MCF 10A (cell line): ENCODE data around the gene GLTP. TPM values are rescaled to one million over a fixed set of nuclear protein-coding genes. Genes with fewer than 3 reads are reported as not detected.

Source experiments
- BruUV-seq: library from RNA; stranded (reverse); fragments of 400-500 nt; replicated peaks from 2 replicates; lab custom pipeline; 2021; lab: Mats Ljungman, UMichigan
- CTCF ChIA-PET: fragments of 300-600 bp; sonication (Branson Sonifier 250); formaldehyde crosslinking; extraction: SDS; loops from one replicate; lab custom pipeline; 2021; ENCODE audit warnings: antibody characterized with exemption, inconsistent platforms; lab: Yijun Ruan, JAX
- POLR2A ChIA-PET: fragments of 300-600, 350-650 bp; sonication (Branson Sonifier 250); formaldehyde crosslinking; extraction: SDS; loops from one replicate; lab custom pipeline; 2020; ENCODE audit warnings: antibody characterized with exemption, inconsistent platforms; lab: Yijun Ruan, JAX
- DNase-seq: peaks from one replicate; pipeline ENCODE4 v3.0.0-alpha.2; 2018; ENCODE audit not compliant: unreplicated experiment
- H3K27ac Mint-ChIP-seq: one replicate; pipeline ENCODE4 v1.8.0; 2022; ENCODE audit warnings: mild to moderate bottlenecking, low read depth, mixed read lengths; ENCODE audit not compliant: unreplicated experiment
- H3K27me3 Mint-ChIP-seq: one replicate; pipeline ENCODE4 v1.8.0; 2022; ENCODE audit warnings: mixed read lengths; ENCODE audit not compliant: insufficient read depth, unreplicated experiment
- H3K36me3 Mint-ChIP-seq: one replicate; pipeline ENCODE4 v1.8.0; 2022; ENCODE audit warnings: mild to moderate bottlenecking, moderate library complexity, mixed read lengths; ENCODE audit not compliant: insufficient read depth, unreplicated experiment
- H3K4me1 Mint-ChIP-seq: one replicate; pipeline ENCODE4 v1.8.0; 2022; ENCODE audit warnings: mixed read lengths; ENCODE audit not compliant: insufficient read depth, unreplicated experiment
- H3K4me3 Mint-ChIP-seq: one replicate; pipeline ENCODE4 v1.8.0; 2022; ENCODE audit warnings: mild to moderate bottlenecking, moderate library complexity, mixed read lengths; ENCODE audit not compliant: unreplicated experiment
- H3K9me3 Mint-ChIP-seq: one replicate; pipeline ENCODE4 v1.8.0; 2022; ENCODE audit warnings: mixed read lengths; ENCODE audit not compliant: unreplicated experiment
- CTCF ChIP-seq: fragments of 200-600 bp; IDR thresholded peaks from one replicate; pipeline ENCODE4 v1.8.0; 2022; ENCODE audit warnings: antibody characterized with exemption, mild to moderate bottlenecking; ENCODE audit not compliant: unreplicated experiment
- intact Hi-C: fragments of 100-400 bp; cut with micrococcal nuclease; formaldehyde crosslinking; loops from 2 replicates; pipeline ENCODE4 v1.14.1; 2022
- total RNA-seq: library from RNA; stranded (reverse); gene quantifications from 2 replicates; pipeline ENCODE4 v1.2.3, GENCODE V29; 2022

Gene GLTP
- total RNA-seq, 1 experiment from 2014 or later = 37.2 TPM

DNA sequence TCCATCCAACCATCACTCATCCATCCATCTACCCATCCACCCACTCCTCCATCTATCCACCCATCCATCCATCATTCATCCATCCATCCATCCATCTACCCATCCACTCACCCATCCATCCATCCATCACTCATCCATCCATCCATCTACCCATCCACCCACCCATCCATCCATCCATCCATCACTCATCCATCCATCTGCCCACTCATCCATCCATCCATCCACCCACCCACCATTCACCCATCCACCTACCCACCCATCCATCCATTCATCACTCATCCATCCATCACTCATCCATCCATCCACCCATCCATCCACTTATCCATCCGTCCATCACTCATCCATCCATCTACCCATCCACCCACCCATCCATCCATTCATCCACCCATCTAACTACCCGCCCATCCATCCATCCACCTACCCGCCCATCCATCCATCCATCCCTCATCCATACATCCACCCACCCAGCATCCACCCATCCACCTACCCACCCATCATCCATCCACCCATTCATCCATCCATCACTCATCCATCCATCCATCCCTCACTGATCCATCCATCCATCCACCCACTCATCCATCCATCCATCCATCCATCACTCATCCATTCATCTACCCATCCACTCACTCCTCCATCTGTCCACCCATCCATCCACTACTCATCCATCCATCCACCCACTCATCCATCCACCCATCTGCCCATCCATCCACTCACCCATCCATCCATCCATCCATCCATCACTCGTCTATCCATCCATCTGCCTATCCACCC is 71.3 kb downstream of the GLTP start:
- Mint-ChIP-seq H3K4me3 (no peak overlapping the region), H3K36me3 (no peaks in the 10 kb centered on the region), H3K9me3 (no peaks in the 10 kb centered on the region), H3K27me3 (no peaks in the 10 kb centered on the region), H3K4me1 (no peaks in the 10 kb centered on the region), H3K27ac (no peak overlapping the region)
- intact Hi-C loops = no loop called here
- DNase-seq = no peak
- ChIA-PET POLR2A (interaction anchor here (0.6 to 1.4 kb wide), 3 partner anchors 10 to 36 kb away, joined by 3 to 5 read pairs (median 3); no protein-coding TSS in a partner anchor), CTCF (interaction anchor here (0.9 to 6.1 kb wide), 3 partner anchors 34 to 85 kb away, joined by 4 to 300 read pairs (median 5); no protein-coding TSS in a partner anchor)
- no peak for TF ChIP-seq CTCF
- no TSS peak for BruUV-seq

DNA sequence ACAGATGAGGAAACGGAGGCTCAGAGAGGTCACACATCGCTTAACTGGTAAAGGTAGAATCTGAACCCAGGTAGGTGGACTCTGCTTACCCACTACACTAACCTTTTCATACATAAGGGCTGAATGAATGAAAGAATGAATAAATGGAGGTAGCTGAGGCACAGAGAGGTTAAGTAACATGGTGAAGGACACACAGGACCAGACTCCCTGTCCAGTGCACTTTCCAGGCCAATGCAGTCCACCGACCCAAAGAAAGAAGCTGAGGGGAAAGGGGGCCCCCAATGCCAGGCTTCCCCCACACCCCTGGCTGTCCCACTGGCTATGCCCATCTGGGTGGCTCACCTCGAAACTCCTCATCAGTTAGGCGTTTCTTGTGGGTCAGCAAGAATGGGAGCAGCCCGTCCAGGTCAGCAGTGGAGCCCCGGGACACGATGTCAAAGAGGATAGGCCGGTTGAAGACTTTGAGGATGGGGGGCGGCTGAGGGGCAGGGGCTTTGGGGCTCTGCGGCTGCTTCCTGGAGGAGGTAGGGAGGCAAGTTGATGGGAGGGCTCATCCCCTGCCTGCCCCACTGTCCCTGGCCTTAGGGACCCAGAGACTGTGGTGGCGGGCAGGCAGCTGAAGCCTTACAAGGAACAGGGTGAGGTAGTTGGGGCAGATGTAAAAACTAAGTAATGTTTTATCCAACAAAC is 72.2 kb downstream of the GLTP start:
- intact Hi-C loops = no loop called here
- H3K4me1 Mint-ChIP-seq = no peaks in the 10 kb centered on the region
- no peaks in the 10 kb centered on the region for H3K27me3 Mint-ChIP-seq
- H3K4me3 Mint-ChIP-seq = no peak overlapping the region
- no peak for DNase-seq
- TF ChIP-seq CTCF = no peak
- no peaks in the 10 kb centered on the region for H3K9me3 Mint-ChIP-seq
- BruUV-seq = no TSS peak
- CTCF ChIA-PET = interaction anchor here (0.9 to 6.1 kb wide), 2 partner anchors 35 to 86 kb away, joined by 4 to 300 read pairs; no protein-coding TSS in a partner anchor
- POLR2A ChIA-PET = interaction anchor here (0.6 to 1.1 kb wide), 2 partner anchors 11 to 37 kb away, joined by 3 to 5 read pairs; no protein-coding TSS in a partner anchor
- H3K36me3 Mint-ChIP-seq = no peaks in the 10 kb centered on the region
- no peak overlapping the region for H3K27ac Mint-ChIP-seq

DNA sequence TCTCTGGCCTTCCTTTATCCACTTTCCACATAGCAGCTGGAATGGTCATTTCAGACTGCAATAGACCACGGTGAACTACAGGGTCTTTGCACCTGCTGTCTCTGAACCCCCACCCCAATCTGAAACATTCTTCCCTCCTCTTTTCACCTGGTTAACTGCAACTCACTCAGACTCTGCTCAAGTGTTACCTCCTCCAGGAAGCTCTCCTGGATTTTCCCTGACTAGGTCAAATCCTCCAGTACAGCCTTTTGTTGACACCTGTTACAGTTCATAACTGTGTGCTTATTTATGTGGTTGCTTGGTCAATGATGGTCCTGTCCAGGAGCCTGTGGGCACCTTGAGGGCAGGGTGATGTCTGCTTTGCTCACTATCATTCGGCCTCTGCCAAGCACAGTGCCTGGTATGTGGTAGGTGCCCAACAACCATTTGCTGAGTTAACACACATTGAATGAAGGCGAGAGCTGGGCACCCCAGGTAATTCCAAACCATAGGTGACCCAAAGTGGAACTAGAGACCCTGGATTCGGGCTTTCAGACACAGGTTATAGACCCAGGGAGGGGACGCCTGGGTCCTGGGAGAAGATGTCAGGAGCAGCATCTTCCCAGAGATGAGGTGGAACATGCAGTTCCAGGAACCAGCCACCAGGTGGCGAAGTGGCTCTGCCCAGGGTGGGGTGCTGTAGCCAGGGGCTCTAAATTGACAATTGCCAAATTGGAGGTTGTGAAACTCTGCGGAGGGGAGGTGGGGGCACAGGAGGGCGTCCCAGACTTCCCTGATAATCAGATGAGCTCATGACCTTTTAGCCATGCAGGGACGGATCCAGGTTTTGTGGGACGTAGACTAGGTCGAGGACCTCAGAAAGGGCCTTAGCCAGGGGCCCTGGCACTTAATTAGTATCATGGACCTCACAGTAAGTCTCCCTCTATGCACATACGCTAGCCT is 75.2 kb downstream of the GLTP start:
- Mint-ChIP-seq H3K4me3 (no peak overlapping the region), H3K27ac (no peak overlapping the region), H3K36me3 (no peaks in the 10 kb centered on the region), H3K9me3 (no peaks in the 10 kb centered on the region), H3K27me3 (no peaks in the 10 kb centered on the region), H3K4me1 (no peaks in the 10 kb centered on the region)
- POLR2A ChIA-PET = interaction anchor here (1.0 to 1.3 kb wide), 3 partner anchors 10 to 43 kb away, joined by 3 to 8 read pairs (median 3); no protein-coding TSS in a partner anchor
- DNase-seq = peak; percentile 55
- CTCF ChIA-PET = interaction anchor here (0.5 to 6.1 kb wide), 46 partner anchors 10 to 484 kb away, joined by 3 to 300 read pairs (median 4); partner anchors contain the start of gene TRPV4
- TF ChIP-seq CTCF = peak; percentile 96
- BruUV-seq = no TSS peak
- intact Hi-C loops = loop anchor here (1.0 kb wide), 3 partner anchors 40 to 122 kb away; partner anchors contain the start of gene GLTP
